ENCODE results near the gene ARID5B. TPM values are rescaled to one million over a fixed set of nuclear protein-coding genes. Genes with fewer than 3 reads are reported as not detected.

The ARID5B gene
- polyA plus RNA-seq, 1 donor from 2014 or later: 2.1 TPM

- no peak overlapping the region for H3K27ac ChIP-seq (ENCODE audit: low read length)
- no peaks in the 10 kb centered on the region for H4K20me1 ChIP-seq (ENCODE audit: insufficient read depth)
- H3K27me3 ChIP-seq (ENCODE audit: insufficient read depth, low read depth, low read length): no peaks in the 10 kb centered on the region
- no peaks in the 10 kb centered on the region for H3K9me2 ChIP-seq (ENCODE audit: insufficient read depth, low read length)
- H3K4me2 ChIP-seq (ENCODE audit: low read length): no peak overlapping the region
- no peak overlapping the region for H3K4me3 ChIP-seq (ENCODE audit: low read length)
- no peak overlapping the region for H3K9ac ChIP-seq (ENCODE audit: low read length)
- H3K36me3 ChIP-seq (ENCODE audit: insufficient read depth, low read length): no peaks in the 10 kb centered on the region
- no peaks in the 10 kb centered on the region for H3K79me2 ChIP-seq (replicated peaks; ENCODE audit: insufficient read depth, low read length)
- H2AFZ ChIP-seq (ENCODE audit: low read depth, low read length): no peak overlapping the region
- no peak for TF ChIP-seq MXI1 (conservative IDR thresholded peaks at IDR 0.05; ENCODE audit: poor library complexity, severe bottlenecking)
- TF ChIP-seq CTCF (IDR thresholded peaks at IDR 0.05; ENCODE audit: poor library complexity, severe bottlenecking): no peak
- TF ChIP-seq REST (IDR thresholded peaks at IDR 0.05; ENCODE audit: borderline replicate concordance): no peak
- no peak for TF ChIP-seq POLR2AphosphoS5 (IDR thresholded peaks at IDR 0.05)
- no peak for TF ChIP-seq EZH2 (IDR thresholded peaks at IDR 0.05; ENCODE audit: borderline replicate concordance, insufficient read depth, low read length, poor library complexity, severe bottlenecking)
- no peak for TF ChIP-seq RAD21 (conservative IDR thresholded peaks at IDR 0.05)
- no peak for TF ChIP-seq SMC3 (conservative IDR thresholded peaks at IDR 0.05; ENCODE audit: poor library complexity)
- TF ChIP-seq EP300 (conservative IDR thresholded peaks at IDR 0.05; ENCODE audit: poor library complexity, severe bottlenecking): no peak
- no peak for TF ChIP-seq TAF1 (IDR thresholded peaks at IDR 0.05; ENCODE audit: low read depth)
- H3K9me3 ChIP-seq (ENCODE audit: low read length): no peaks in the 10 kb centered on the region
- no peaks in the 10 kb centered on the region for H3F3A ChIP-seq (ENCODE audit: insufficient read depth, low read length, poor library complexity, severe bottlenecking)
These were observed 88.7 kb downstream of the ARID5B start for GRCh38 chr10:61989995-61990760.

GRCh38 chr10:61990761-61991135 is 89.2 kb downstream of the ARID5B start:
- Histone ChIP-seq H3K9ac (ENCODE audit: low read length) (no peak overlapping the region), H2AFZ (ENCODE audit: low read depth, low read length) (no peak overlapping the region), H3K4me3 (ENCODE audit: low read length) (no peak overlapping the region), H3K79me2 (replicated peaks; ENCODE audit: insufficient read depth, low read length) (no peaks in the 10 kb centered on the region), H3F3A (ENCODE audit: insufficient read depth, low read length, poor library complexity, severe bottlenecking) (no peaks in the 10 kb centered on the region), H3K9me3 (ENCODE audit: low read length) (no peaks in the 10 kb centered on the region), H3K27me3 (ENCODE audit: insufficient read depth, low read depth, low read length) (no peaks in the 10 kb centered on the region), H3K27ac (ENCODE audit: low read length) (no peak overlapping the region), H4K20me1 (ENCODE audit: insufficient read depth) (no peaks in the 10 kb centered on the region), H3K9me2 (ENCODE audit: insufficient read depth, low read length) (no peaks in the 10 kb centered on the region), H3K4me2 (ENCODE audit: low read length) (no peak overlapping the region), H3K36me3 (ENCODE audit: insufficient read depth, low read length) (no peaks in the 10 kb centered on the region)
- TF ChIP-seq RAD21 (conservative IDR thresholded peaks at IDR 0.05) (no peak), EP300 (conservative IDR thresholded peaks at IDR 0.05; ENCODE audit: poor library complexity, severe bottlenecking) (no peak), POLR2AphosphoS5 (IDR thresholded peaks at IDR 0.05) (no peak), MXI1 (conservative IDR thresholded peaks at IDR 0.05; ENCODE audit: poor library complexity, severe bottlenecking) (no peak), CTCF (IDR thresholded peaks at IDR 0.05; ENCODE audit: poor library complexity, severe bottlenecking) (no peak), SMC3 (conservative IDR thresholded peaks at IDR 0.05; ENCODE audit: poor library complexity) (no peak), REST (IDR thresholded peaks at IDR 0.05; ENCODE audit: borderline replicate concordance) (no peak), TAF1 (IDR thresholded peaks at IDR 0.05; ENCODE audit: low read depth) (no peak), EZH2 (IDR thresholded peaks at IDR 0.05; ENCODE audit: borderline replicate concordance, insufficient read depth, low read length, poor library complexity, severe bottlenecking) (no peak)

Data from neural cell (in vitro differentiated cells).